AG04450 (cell line): ENCODE measurements around the gene ARMC5. TPM values are rescaled to one million over a fixed set of nuclear protein-coding genes. Genes with fewer than 3 reads are reported as not detected.

Source experiments
- CTCF ChIA-PET: fragments of 300-600, 350-600 bp; formaldehyde crosslinking; extraction: SDS; loops from one replicate; lab custom pipeline; 2022; ENCODE audit warnings: antibody characterized with exemption, inconsistent platforms; lab: Charles Lee
- POLR2A ChIA-PET: fragments of 350-600 bp; formaldehyde crosslinking; extraction: SDS; loops from one replicate; lab custom pipeline; 2021; ENCODE audit warnings: antibody characterized with exemption, inconsistent platforms; lab: Yijun Ruan, JAX
- DNase-seq: peaks from one replicate; pipeline ENCODE4 v3.0.0-alpha.2; 2011; ENCODE audit warnings: low read depth, low spot score
- H3K27ac ChIP-seq: one replicate; pipeline ENCODE4 v1.5.1; 2012; ENCODE audit warnings: low read depth, low read length, control low read depth
- H3K27me3 ChIP-seq: one replicate; pipeline ENCODE4 v1.6.0; 2012; ENCODE audit warnings: low read length; ENCODE audit not compliant: control insufficient read depth, insufficient read depth
- H3K4me3 ChIP-seq: 2 replicates; pipeline ENCODE4 v1.5.1; 2011; ENCODE audit warnings: mild to moderate bottlenecking, low read depth, low read length, control low read depth
- H3K9me3 ChIP-seq: 2 replicates; pipeline ENCODE4 v1.5.1; 2012; ENCODE audit warnings: low read length; ENCODE audit not compliant: control insufficient read depth, insufficient read depth
- CTCF ChIP-seq: IDR thresholded peaks from 2 replicates; pipeline ENCODE4 v1.5.1; 2011; ENCODE audit warnings: low read depth, low read length, control low read depth, inconsistent platforms
- polyA plus RNA-seq: library from polyadenylated mRNA; depleted of rRNA; stranded (reverse); fragments of >200 nt; gene quantifications from 2 replicates; pipeline ENCODE4 v1.2.3, GENCODE V29; 2011

Gene ARMC5
- polyA plus RNA-seq, 1 experiment = 2.9 TPM

DNA sequence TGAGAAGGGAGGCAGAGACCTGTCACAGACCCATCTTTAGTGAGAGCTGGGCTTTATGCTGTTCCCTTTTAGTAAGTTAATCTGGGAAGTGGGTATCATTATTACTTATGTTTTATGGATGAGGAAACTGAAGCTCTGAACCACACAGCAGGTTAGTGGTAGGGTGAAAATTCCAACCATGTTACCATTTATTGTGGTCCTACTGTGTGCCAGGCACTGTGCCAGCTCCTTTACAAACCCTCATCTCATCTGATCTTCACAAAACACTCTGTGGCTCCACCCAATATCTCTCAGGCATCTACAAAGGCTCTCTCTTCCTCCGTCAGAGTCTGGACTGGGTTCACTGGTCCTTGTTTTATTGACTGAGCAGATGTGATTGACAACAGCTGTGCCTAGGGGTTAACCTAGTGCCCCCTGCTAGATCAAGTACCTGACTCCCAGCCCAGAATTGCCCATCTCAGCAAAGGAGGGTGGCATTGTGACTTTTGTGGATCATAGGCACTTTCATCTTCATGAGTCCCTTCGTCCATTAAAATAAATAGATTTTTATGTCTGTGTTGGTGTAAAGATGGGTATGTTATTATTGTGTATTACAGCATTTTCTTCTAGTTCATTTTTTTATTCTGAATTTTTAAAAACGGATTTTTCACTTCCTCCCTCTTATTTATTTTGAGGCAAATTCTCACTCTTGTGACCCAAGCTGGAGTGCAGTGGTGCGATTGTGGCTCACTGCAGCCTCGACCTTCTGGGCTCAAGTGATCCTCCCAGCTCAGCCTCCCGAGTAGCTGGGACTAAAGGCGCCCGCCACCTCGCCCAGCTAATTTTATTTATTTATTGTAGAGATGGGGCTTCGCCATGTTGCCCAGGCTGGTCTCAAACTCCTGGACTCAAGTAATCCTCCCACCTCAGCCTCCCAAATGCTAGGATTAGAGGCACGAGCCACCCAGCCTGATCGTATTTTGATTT lies 15.8 kb downstream of the ARMC5 start:
- DNase-seq = no peak
- Histone ChIP-seq H3K27me3 (no peaks in the 10 kb centered on the region), H3K27ac (peak overlapping the region; percentile 11), H3K4me3 (no peak overlapping the region), H3K9me3 (peaks cover 5% of the 10 kb centered on the region)
- no peak for TF ChIP-seq CTCF
- POLR2A ChIA-PET = no interaction called here
- CTCF ChIA-PET = interaction anchor here (0.9 to 3.2 kb wide), 2 partner anchors 14 to 31 kb away, joined by 4 to 15 read pairs; no protein-coding TSS in a partner anchor

DNA sequence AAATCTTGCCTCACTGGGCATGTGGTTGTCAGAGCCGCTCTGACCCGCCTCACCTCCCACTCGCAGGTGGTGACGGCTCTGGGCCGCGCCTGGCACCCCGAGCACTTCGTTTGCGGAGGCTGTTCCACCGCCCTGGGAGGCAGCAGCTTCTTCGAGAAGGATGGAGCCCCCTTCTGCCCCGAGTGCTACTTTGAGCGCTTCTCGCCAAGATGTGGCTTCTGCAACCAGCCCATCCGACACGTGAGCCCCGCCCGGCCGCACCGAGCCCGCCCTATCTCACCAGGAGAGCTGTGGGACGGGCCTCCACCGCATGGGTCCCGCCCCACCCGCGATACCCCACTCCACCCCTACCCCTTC lies 16.6 kb downstream of the ARMC5 start:
- Histone ChIP-seq H3K27me3 (no peaks in the 10 kb centered on the region), H3K27ac (no peak overlapping the region), H3K9me3 (peaks cover 5% of the 10 kb centered on the region), H3K4me3 (no peak overlapping the region)
- no peak for DNase-seq
- TF ChIP-seq CTCF = no peak
- POLR2A ChIA-PET = no interaction called here
- CTCF ChIA-PET = interaction anchor here (3.2 kb wide), 1 partner anchor 15 kb away, joined by 15 read pairs; no protein-coding TSS in a partner anchor

DNA sequence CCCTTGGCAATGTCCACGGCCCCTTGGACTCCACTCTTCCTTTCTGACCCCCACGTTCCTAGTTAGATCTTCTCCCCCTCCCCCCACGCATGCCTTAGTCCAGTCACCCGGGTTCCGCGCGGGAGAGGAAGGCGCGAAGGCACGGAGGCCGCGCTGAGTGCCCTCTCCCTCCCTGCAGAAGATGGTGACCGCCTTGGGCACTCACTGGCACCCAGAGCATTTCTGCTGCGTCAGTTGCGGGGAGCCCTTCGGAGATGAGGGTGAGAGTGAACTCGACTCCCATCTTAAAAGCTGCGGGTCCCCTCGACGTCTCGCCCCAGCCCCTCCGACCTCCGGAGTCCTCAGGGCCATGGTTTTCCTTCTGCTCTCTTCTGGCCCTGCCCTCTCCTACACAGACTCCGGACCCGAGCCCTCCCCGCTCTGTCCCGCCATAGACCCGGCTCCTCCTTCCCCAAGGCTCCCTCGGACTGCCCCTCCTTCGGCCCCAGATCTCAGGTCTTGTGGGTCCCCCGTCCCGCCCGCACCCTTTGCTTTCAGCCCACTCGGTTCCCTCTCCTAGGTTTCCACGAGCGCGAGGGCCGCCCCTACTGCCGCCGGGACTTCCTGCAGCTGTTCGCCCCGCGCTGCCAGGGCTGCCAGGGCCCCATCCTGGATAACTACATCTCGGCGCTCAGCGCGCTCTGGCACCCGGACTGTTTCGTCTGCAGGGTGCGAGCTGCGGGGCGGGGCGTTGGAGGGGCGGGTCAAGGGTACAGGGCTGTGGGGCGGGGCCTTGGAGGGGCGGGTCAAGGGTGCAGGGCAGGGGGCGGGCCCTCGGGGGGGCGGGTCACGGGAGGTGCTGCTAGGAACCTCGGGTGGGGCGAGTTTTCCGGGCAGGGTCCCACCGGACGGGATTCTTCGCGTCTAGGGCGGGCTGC lies 17.3 kb downstream of the ARMC5 start:
- no peak for DNase-seq
- Histone ChIP-seq H3K4me3 (no peak overlapping the region), H3K27me3 (no peaks in the 10 kb centered on the region), H3K27ac (no peak overlapping the region), H3K9me3 (peaks cover 5% of the 10 kb centered on the region)
- CTCF ChIA-PET = interaction anchor here (3.2 kb wide), 1 partner anchor 16 kb away, joined by 15 read pairs; no protein-coding TSS in a partner anchor
- POLR2A ChIA-PET = interaction anchor here (1.1 kb wide), 1 partner anchor 296 kb away, joined by 3 read pairs; no protein-coding TSS in a partner anchor
- no peak for TF ChIP-seq CTCF

DNA sequence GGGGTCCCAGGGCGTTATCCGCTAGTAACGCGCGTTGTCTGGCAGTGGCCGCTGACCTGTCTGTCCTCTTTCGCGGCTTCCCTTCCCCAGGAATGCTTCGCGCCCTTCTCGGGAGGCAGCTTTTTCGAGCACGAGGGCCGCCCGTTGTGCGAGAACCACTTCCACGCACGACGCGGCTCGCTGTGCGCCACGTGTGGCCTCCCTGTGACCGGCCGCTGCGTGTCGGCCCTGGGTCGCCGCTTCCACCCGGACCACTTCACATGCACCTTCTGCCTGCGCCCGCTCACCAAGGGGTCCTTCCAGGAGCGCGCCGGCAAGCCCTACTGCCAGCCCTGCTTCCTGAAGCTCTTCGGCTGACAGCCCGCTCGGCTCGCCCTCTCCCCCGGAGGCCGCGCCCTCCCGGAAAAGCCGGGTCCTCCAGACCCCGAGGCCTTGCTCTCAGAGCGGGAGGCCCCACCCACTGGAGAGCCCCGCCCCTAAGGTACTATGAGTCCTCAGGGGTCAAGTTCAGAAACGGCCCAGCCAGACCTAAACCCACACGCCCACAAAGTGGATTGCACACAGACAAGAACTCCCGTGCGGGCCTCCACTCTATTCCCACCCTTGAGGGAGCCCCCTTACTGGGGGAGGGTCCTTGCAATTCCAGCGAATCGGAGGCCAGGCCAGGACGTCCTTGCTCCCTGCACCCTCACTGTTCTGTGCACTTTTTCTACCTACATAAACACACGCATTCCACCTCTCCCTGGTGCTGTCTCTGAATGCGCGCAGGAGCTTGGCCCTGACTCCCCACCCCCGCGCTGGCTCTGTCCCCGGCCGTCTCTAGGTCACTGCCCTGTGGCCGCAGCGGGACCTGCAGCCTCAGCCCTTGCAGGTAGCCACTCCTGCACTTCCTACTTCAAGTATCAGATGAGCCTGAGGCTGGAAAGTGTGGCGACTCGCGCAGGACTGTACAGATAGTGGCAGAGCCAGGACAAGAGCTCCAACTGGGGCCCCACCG lies 18.2 kb downstream of the ARMC5 start:
- H3K9me3 ChIP-seq = peaks cover 5% of the 10 kb centered on the region
- no peak overlapping the region for H3K4me3 ChIP-seq
- TF ChIP-seq CTCF = no peak
- no peak overlapping the region for H3K27ac ChIP-seq
- POLR2A ChIA-PET = interaction anchor here (1.1 kb wide), 1 partner anchor 297 kb away, joined by 3 read pairs; no protein-coding TSS in a partner anchor
- CTCF ChIA-PET = interaction anchor here (0.7 kb wide), 1 partner anchor 664 kb away, joined by 6 read pairs; no protein-coding TSS in a partner anchor
- peaks cover 2% of the 10 kb centered on the region for H3K27me3 ChIP-seq
- no peak for DNase-seq
